Measurements from ENCODE around the gene NAA20. TPM values are rescaled to one million over a fixed set of nuclear protein-coding genes. Genes with fewer than 3 reads are reported as not detected.
A peak's percentile ranks its signal among the peaks of the same experiment; 100 is the strongest.

NAA20 gene
- total RNA-seq, 1 experiment from 2014 or later: 82.6 TPM

GRCh38 chr20:20012541-20012940 is 4.6 kb upstream of the NAA20 start:
- H3K27ac ChIP-seq (ENCODE audit: low read depth, low read length, poor library complexity, severe bottlenecking): no peak overlapping the region
- H3K27me3 ChIP-seq (replicated peaks; ENCODE audit: insufficient read depth, low read depth, low read length, poor library complexity): no peaks in the 10 kb centered on the region
- intact Hi-C loops (cut with micrococcal nuclease; ENCODE audit: unreplicated experiment): no loop called here
- no peak overlapping the region for H3K4me3 ChIP-seq (ENCODE audit: low read depth, low read length, poor library complexity, severe bottlenecking)
- TF ChIP-seq EZH2 (IDR thresholded peaks at IDR 0.05; ENCODE audit: borderline replicate concordance, low read depth, low read length, poor library complexity, severe bottlenecking) (no peak), CTCF (conservative IDR thresholded peaks at IDR 0.05; ENCODE audit: low read depth, low read length) (no peak)
- BruUV-seq (replicated peaks): no TSS peak
- CTCF ChIA-PET: no interaction called here
- no peak for DNase-seq (ENCODE audit: low spot score)
- peaks cover 4% of the 10 kb centered on the region for H3K4me1 ChIP-seq (ENCODE audit: insufficient read depth, low read length, poor library complexity, severe bottlenecking)
- no peaks in the 10 kb centered on the region for H3K9me3 ChIP-seq (ENCODE audit: low read depth, low read length, poor library complexity, severe bottlenecking)
- POLR2A ChIA-PET (ENCODE audit: low non-redundant PET): interaction anchor here (0.6 kb wide), 1 partner anchor 147 kb away, joined by 3 read pairs; no protein-coding TSS in a partner anchor
- H3K36me3 ChIP-seq (ENCODE audit: insufficient read depth, low read length, poor library complexity, severe bottlenecking): no peaks in the 10 kb centered on the region

- no peaks in the 10 kb centered on the region for H3K9me3 ChIP-seq (ENCODE audit: low read depth, low read length, poor library complexity, severe bottlenecking)
- ChIA-PET POLR2A (ENCODE audit: low non-redundant PET) (no interaction called here), CTCF (no interaction called here)
- H3K4me1 ChIP-seq (ENCODE audit: insufficient read depth, low read length, poor library complexity, severe bottlenecking): peaks cover 4% of the 10 kb centered on the region
- H3K27me3 ChIP-seq (replicated peaks; ENCODE audit: insufficient read depth, low read depth, low read length, poor library complexity): no peaks in the 10 kb centered on the region
- TF ChIP-seq EZH2 (IDR thresholded peaks at IDR 0.05; ENCODE audit: borderline replicate concordance, low read depth, low read length, poor library complexity, severe bottlenecking) (no peak), CTCF (conservative IDR thresholded peaks at IDR 0.05; ENCODE audit: low read depth, low read length) (no peak)
- peaks cover 6% of the 10 kb centered on the region for H3K36me3 ChIP-seq (ENCODE audit: insufficient read depth, low read length, poor library complexity, severe bottlenecking)
- DNase-seq (ENCODE audit: low spot score): peak; percentile 16
- no peak overlapping the region for H3K4me3 ChIP-seq (ENCODE audit: low read depth, low read length, poor library complexity, severe bottlenecking)
- BruUV-seq (replicated peaks): no TSS peak
- no peak overlapping the region for H3K27ac ChIP-seq (ENCODE audit: low read depth, low read length, poor library complexity, severe bottlenecking)
- intact Hi-C loops (cut with micrococcal nuclease; ENCODE audit: unreplicated experiment): no loop called here
These were observed 2.5 kb upstream of the NAA20 start for GRCh38 chr20:20014659-20015058.

- no TSS peak for BruUV-seq (replicated peaks)
- ChIA-PET CTCF (no interaction called here), POLR2A (ENCODE audit: low non-redundant PET) (no interaction called here)
- peak overlapping the region; percentile 88 for H3K27ac ChIP-seq (ENCODE audit: low read depth, low read length, poor library complexity, severe bottlenecking)
- H3K4me3 ChIP-seq (ENCODE audit: low read depth, low read length, poor library complexity, severe bottlenecking): peak overlapping the region; percentile 99
- H3K36me3 ChIP-seq (ENCODE audit: insufficient read depth, low read length, poor library complexity, severe bottlenecking): peaks cover 6% of the 10 kb centered on the region
- no peak for TF ChIP-seq EZH2 (IDR thresholded peaks at IDR 0.05; ENCODE audit: borderline replicate concordance, low read depth, low read length, poor library complexity, severe bottlenecking)
- no peak for TF ChIP-seq CTCF (conservative IDR thresholded peaks at IDR 0.05; ENCODE audit: low read depth, low read length)
- H3K4me1 ChIP-seq (ENCODE audit: insufficient read depth, low read length, poor library complexity, severe bottlenecking): peaks cover 4% of the 10 kb centered on the region
- intact Hi-C loops (cut with micrococcal nuclease; ENCODE audit: unreplicated experiment): no loop called here
- DNase-seq (ENCODE audit: low spot score): peak; percentile 5
- H3K27me3 ChIP-seq (replicated peaks; ENCODE audit: insufficient read depth, low read depth, low read length, poor library complexity): no peaks in the 10 kb centered on the region
- H3K9me3 ChIP-seq (ENCODE audit: low read depth, low read length, poor library complexity, severe bottlenecking): no peaks in the 10 kb centered on the region
These were observed 653 bp downstream of the NAA20 start for GRCh38 chr20:20017844-20018185.
